ENCODE results near the gene RIN3.

RIN3 gene

DNA sequence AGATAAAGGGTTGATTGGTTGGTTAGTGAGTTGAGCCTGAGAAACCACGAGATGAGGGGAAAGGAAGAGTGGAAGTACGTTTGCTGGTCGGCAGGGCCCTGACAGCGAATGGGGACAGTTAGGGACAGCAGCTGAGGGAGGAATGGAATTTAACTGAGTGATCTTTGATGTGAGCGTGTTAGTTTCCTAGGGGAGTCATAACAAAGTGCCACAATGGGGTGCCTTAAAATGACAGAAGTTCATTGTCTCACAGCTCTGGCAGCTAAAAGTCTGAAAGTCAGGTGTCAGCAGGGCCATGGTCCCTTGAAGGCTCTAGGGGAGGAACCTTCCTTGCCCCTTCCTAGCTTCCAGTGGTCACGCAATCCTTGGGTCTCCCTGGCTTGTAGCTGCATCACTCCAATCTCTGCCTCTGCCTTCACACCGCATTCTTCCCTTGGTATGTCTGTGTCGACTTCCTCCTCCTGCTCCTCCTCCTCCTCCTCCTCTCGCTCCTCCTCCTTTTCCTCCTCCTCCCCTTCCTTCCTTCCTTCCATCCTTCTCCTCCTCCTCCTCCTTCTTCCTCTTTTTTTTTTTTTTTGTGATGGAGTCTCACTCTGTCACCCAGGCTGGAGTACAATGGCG is 26.0 kb upstream of the RIN3 start:
- no peak for DNase-seq (ENCODE audit: low read depth in 3 of 3)

GRCh38 chr14:92489394-92490238 is 24.0 kb upstream of the RIN3 start:
- no peak for DNase-seq (ENCODE audit: low read depth in 3 of 3)

DNA sequence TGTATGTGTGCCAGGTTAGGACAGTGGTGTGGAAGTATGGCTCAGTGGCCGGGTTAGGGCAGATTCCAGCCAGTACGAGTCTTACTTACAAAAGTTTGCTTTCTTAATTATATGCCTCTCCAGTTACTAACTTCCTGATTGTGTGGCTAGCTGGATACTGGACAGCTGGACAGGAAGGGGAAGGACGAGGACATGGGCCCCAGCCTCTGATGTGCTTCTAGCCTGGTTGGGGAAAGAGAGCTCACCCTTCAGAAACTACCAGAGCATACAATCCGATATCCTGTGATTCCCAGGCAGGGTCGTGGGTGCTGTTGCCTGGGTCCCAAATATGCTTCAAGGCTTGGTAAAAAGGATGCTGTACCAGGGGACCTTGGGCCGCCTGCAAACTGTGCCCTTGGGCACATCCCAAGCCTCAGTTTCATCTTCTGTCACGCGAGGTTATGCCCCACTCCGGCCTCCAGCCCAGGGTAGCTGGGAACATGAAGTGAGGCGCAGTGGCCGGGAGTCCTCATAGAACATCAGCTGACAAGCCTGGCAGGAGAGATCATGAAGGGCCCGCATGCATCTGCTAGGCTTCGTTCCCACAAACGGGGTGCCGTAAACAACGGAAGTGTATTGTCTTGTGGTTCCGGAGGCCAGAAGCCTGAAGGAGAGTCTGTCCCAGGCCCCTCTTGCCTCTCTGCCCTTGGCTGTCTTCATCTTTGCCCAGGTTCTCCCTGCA is 23.2 kb upstream of the RIN3 start:
- DNase-seq (ENCODE audit: low read depth in 3 of 3): no peak

DNA sequence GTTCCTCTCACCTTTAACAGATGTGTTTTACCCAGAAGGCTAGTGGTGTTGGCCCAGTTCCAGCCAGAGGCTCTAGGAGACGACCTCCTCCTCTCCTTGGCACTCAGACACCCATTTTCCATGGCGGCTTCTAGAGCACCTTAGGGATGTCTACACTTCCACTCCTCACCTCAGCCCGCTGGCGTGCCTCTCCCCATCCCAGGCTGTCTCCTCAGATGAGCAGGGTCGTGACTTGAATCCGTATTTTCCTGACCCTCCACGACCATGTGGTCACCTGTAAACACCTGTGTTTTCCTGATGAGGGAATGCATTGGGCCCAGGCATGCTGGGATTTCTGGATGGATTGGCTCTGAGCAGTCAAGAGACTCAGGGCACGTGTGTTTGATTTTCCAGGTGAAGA is 21.8 kb upstream of the RIN3 start:
- no peak for DNase-seq (ENCODE audit: low read depth in 3 of 3)

- DNase-seq (ENCODE audit: low read depth in 3 of 3): no peak
Measured at GRCh38 chr14:92492258-92492657, 21.3 kb upstream of the RIN3 start.

GRCh38 chr14:92493024-92493423 is 20.6 kb upstream of the RIN3 start:
- DNase-seq (ENCODE audit: low read depth in 3 of 3): no peak

GRCh38 chr14:92493492-92493891 is 20.1 kb upstream of the RIN3 start:
- DNase-seq (ENCODE audit: low read depth in 3 of 3): no peak

DNA sequence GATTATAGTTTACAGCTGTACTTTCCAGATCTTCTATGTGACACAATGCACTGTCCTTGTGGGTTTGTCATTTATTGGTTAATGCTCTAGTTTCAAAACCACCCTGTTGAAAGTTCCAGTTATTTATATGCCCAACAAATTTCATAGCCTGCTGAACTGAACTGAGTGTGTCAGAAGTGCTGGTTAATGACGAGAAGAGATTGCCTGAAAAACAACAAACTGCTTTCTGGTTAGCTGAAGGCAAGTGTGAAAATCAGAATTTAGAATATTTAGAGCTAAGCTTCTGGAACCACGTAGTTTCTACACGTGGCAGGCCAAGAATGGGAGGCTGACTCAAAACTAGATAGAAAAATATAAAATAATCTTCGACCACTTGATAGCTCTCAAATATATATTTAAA is 19.1 kb upstream of the RIN3 start:
- no peak for DNase-seq (ENCODE audit: low read depth in 3 of 3)

GRCh38 chr14:92495027-92495426 is 18.6 kb upstream of the RIN3 start:
- no peak for DNase-seq (ENCODE audit: low read depth in 3 of 3)

DNA sequence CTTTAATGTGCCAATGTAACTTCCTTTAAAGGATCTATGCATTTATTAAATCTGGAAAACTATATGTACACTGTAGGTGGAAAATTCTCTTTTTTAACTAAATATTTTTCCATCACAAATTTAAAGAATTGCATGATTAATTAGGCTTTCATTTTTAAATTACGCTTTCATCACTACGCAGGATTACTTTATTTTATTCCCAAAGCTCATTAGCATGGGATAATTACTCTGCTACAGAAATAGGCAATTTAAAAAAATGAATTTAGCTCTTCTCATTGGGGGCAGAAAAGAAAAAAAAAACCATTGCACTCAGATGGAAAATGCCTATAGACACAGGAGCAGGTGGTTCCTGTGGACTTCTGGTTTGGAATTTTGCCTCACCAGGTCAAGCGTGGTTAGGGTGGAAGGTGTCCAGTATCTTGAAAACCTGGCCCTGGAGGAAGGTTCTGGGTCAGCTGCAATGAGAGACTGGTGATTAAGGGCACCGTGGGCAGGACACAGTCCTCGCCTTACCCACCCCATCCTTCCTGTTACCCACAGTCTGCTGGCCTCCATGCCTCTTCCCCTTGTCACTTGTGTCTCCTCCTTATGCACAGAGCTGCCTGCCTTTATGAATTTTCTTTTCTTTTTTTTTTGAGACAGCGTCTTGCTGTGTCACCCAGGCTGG is 17.3 kb upstream of the RIN3 start:
- no peak for DNase-seq (ENCODE audit: low read depth in 3 of 3)

DNA sequence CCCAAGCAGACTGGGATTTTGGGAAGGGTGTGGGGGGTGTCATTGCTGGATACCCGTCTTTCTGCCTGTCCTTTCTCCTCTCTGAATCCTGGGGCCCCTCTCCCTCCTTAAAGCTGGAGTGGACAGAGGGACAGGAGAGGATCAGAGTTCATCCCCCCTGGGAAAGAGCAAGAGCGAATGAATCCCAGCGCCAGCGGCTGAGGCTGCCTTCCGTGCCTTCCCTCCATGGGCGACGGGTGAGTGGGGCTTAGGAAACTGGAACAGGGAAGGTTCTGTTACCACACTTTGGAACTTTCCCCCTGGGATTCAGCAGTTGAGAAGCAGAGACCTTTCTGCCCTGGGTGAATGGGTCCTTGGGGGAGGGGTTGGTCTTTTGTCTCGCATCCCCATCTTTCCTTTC is 16.2 kb upstream of the RIN3 start:
- no peak for DNase-seq (ENCODE audit: low read depth in 3 of 3)

DNA sequence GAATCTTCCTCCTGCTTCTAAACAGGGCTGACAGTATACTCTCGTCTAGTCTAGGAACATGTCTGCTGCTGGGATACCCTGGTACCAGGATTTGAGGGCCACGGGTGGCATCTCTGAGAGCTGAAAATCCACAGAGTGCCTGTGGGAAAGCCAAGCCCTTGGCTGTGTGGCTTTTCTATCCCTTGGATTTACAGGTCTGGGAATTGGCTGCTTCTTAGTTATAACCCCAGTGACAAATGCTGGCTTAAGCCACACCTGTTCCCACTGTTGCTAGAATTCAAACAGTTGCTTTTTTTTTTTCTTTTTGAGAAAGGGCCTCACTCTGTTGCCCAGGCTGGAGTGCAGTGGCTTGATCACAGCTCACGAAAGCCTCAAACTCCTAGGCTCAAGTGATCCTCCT is 14.3 kb upstream of the RIN3 start:
- DNase-seq (ENCODE audit: low read depth in 3 of 3): no peak

GRCh38 chr14:92500491-92500941 is 13.1 kb upstream of the RIN3 start:
- no peak for DNase-seq (ENCODE audit: low read depth in 3 of 3)

- DNase-seq (ENCODE audit: low read depth in 3 of 3): no peak
Measured at GRCh38 chr14:92501891-92502351, 11.7 kb upstream of the RIN3 start.

DNA sequence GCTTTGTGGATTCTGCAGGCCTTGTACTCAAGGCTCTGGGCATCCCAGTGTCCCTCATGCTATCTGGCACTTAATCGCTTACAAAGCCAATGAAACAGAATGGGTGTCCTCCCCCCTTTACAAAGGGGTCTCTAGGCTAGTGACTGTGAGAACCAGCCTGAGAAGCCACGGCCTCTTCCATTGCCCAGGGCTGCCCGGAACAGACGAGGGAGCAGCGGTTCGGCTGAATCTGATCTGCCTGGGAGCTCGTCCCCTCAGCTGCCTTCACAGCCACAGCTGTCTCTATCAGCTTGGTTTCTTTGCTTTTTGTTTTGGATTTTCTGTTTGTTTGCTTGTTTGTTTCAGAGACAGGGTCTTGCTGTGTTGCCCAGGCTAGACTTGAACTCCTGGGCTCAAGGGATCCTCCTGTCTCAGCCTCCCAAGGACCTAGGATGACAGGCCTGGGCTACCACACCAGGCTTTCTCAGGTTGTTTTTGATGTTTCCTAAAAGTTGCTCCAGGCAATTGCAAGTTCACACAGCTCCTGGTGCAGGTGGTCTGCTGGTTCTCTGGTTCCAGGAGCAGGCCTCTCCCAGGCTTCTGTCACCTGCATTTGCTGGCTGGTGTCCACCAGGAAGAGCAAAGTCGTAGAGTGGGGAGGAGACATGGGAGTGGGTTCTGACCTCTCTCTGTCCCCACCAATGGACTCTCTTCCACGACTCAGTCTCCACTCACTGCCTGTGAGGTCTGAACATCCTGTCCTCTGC is 10.9 kb upstream of the RIN3 start:
- no peak for DNase-seq (ENCODE audit: low read depth in 3 of 3)

GRCh38 chr14:92503756-92504491 is 9.7 kb upstream of the RIN3 start:
- no peak for DNase-seq (ENCODE audit: low read depth in 3 of 3)

- no peak for DNase-seq (ENCODE audit: low read depth in 3 of 3)
Measured at GRCh38 chr14:92505826-92506225, 7.8 kb upstream of the RIN3 start.

DNA sequence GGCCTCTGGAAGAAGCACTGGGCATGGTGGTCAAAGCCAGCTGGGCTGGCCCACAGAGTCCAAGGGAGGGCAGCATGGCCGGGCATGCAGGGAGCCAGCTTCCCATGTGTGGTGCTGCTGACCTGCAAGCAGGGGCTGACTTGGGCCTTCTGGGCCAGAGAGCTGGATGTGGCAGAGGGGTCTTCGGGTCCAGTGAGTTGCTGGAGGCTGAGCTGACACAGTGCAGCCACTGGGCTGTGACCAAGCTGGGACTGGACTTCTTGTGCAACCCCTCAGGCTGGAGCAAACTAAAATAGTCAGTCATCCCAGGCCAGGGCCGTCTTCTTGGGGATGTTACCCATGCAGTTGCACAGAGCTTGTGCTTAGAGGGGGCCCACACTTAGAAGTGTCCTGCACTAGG is 7.3 kb upstream of the RIN3 start:
- DNase-seq (ENCODE audit: low read depth in 3 of 3): no peak

DNA sequence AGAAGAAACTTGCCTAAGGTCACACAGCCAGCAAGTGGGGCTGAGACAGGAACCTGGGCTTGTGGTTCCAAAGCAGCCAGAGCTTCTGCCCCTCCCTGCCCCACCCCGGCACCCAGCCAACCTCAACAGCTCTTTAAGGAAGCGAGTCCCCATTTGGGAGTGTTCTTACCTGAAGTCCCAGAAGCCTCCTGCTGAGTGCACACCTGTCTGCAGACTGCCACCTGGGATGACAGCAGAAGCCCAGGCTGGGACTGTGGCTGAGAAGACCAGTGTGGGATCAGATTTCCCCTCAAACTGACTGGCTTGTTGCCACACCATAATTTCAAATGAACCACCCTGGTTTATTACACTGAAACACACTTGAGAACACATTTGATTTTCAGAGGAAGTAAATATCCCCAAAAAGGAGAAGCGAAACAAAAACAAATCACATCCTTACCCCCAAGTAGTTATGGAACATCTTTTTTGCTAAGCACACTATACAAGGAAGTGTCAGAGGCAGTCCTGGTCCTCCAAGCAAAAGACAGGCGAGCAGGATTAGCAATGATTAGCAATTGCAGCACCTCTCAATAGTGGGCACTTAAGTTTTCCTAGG is 6.3 kb upstream of the RIN3 start:
- no peak for DNase-seq (ENCODE audit: low read depth in 3 of 3)

DNA sequence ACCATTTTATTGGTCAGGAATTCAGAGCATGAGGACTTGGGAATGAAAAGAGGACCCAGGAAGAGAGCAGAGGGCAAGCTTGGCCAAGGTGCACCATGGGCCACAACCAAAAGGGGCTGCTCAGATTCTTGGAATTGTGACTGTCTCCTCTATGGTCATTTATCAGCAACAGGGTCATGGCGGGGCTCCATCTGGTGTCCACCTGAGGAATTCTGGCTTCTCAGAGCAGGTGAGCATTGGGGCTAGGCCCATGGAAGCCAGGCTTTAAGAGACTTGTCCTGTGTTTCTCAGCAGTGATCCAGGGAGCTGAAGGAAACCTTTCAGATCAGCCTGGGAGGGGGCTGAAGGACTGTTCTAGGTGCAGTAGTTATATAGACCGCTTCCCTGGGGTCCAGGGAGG is 2.6 kb upstream of the RIN3 start:
- no peak for DNase-seq (ENCODE audit: low read depth in 3 of 3)
